ENCODE data around the gene ARL6IP1. TPM values are rescaled to one million over a fixed set of nuclear protein-coding genes. Genes with fewer than 3 reads are reported as not detected.

Gene ARL6IP1
- total RNA-seq, 2 experiments from 2014 or later: 234 to 240 TPM

DNA sequence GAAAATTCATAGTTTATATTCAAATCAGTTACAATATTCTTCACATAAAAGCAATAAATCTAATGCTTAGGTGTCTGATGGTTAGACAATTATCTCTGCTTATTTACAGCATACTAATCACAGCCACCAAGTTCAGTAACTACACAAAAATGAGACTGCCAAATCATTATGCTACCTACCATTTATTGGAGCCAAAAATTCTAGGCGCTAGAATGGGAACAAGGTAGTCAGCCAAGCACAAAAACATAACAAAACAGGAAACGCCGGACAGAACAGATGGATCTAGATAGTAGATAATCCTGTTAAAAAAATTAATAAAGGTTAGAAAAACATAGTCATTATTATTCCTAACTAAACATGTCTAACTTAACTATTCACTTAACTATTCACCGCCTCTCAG lies 3.6 kb downstream of the ARL6IP1 start:
- ChIA-PET CTCF (interaction anchor here (10.6 kb wide), 1 partner anchor 8 kb away, joined by 142 read pairs; the partner anchor contains the start of gene RPS15A), POLR2A (interaction anchor here (6.5 kb wide), 1 partner anchor 9 kb away, joined by 189 read pairs; the partner anchor contains the start of gene RPS15A)
- Mint-ChIP-seq H3K27ac (peak overlapping the region; percentile 48), H3K9me3 (ENCODE audit: insufficient read depth) (no peaks in the 10 kb centered on the region), H3K4me3 (no peak overlapping the region), H3K4me1 (ENCODE audit: low read depth) (peaks cover 55% of the 10 kb centered on the region), H3K36me3 (ENCODE audit: low read depth) (peaks cover 75% of the 10 kb centered on the region), H3K27me3 (ENCODE audit: low read depth) (no peaks in the 10 kb centered on the region)
- no peak for DNase-seq
- no peak for ATAC-seq

DNA sequence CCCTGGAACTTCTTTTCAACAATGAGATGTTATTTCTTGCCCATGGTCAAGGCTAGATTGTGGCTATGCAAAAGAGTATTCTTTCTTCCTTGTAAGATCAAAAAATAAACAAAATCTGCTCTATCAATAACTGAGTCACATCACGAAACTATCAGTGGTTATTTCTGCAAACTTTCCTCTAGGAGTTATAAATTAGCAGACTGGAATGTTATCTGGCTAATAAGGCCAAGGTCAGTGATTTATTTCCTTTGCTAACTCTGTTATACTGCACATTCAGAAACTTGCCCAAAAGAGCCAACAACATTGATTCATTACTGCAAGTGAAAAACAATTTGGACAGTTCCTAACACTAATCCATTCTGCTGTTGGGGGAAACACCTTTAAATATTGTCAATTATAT lies 5.0 kb downstream of the ARL6IP1 start:
- no peak for ATAC-seq
- Mint-ChIP-seq H3K27me3 (ENCODE audit: low read depth) (no peaks in the 10 kb centered on the region), H3K9me3 (ENCODE audit: insufficient read depth) (no peaks in the 10 kb centered on the region), H3K4me3 (no peak overlapping the region), H3K27ac (peak overlapping the region; percentile 34), H3K4me1 (ENCODE audit: low read depth) (peaks cover 54% of the 10 kb centered on the region), H3K36me3 (ENCODE audit: low read depth) (peaks cover 83% of the 10 kb centered on the region)
- POLR2A ChIA-PET: no interaction called here
- CTCF ChIA-PET: no interaction called here
- DNase-seq: no peak

- peaks cover 84% of the 10 kb centered on the region for H3K36me3 Mint-ChIP-seq (ENCODE audit: low read depth)
- no peak for DNase-seq
- no peaks in the 10 kb centered on the region for H3K27me3 Mint-ChIP-seq (ENCODE audit: low read depth)
- CTCF ChIA-PET: interaction anchor here (9.1 kb wide), 1 partner anchor 10 kb away, joined by 142 read pairs; the partner anchor contains the start of gene ARL6IP1
- peaks cover 54% of the 10 kb centered on the region for H3K4me1 Mint-ChIP-seq (ENCODE audit: low read depth)
- POLR2A ChIA-PET: interaction anchor here (1.5 to 9.5 kb wide), 2 partner anchors 7 to 10 kb away, joined by 5 to 189 read pairs; partner anchors contain the start of gene ARL6IP1
- no peak for ATAC-seq
- H3K9me3 Mint-ChIP-seq (ENCODE audit: insufficient read depth): no peaks in the 10 kb centered on the region
- H3K4me3 Mint-ChIP-seq: no peak overlapping the region
- H3K27ac Mint-ChIP-seq: peak overlapping the region; percentile 55
These were observed 8.4 kb downstream of the ARL6IP1 start for GRCh38 chr16:18792836-18793433.

DNA sequence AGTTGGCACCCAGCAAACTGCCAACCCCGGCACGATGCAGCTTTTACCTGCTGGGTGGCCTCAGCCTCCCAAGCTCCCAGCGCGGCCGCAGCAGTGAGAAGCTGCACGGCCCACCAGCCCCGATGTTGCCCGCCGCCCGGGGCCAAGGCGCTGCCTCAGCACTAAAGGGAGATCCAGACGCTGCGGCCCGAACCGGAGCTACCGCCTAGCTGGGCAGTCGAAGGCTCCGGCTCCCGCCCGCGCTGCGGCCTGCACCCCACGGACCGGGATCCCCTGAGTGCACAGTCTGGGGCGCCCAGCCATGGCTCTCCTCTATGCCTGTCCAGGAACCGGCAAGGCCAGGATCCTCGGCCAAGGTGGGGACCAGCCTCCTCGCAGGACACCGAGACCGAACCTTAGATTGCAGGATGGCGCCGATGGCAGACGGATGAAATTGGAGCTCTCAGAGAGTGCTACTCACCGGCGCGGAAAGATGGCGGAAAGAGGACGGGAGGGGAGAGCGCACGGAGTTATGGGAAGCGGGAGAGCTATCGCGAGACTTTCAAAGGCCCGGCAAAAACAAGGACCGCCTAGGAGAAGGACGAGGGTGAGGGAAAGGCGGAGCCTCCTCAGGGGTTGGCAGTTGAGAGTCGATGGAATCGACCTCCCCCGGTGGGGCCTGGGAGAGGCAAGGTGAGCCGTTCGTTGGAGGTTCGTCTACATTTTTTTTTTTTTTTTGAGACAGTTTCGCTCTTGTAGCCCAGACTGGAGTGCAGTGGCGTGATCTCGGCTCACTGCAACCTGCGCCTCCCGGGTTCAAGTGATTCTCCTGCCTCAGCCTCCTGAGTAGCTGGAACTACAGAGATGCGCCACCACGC lies 11.3 kb downstream of the ARL6IP1 start, which contains the start of gene RPS15A:
TSS of gene RPS15A (minus strand) at position 485 of the 857 bp plus-strand sequence. CDS start 1,221 bp downstream, outside the sequence.
- Mint-ChIP-seq H3K27ac (peak within 1 kb of the TSS; percentile 92), H3K27me3 (ENCODE audit: low read depth) (no peaks in the 10 kb centered on the region), H3K36me3 (ENCODE audit: low read depth) (peaks cover 86% of the 10 kb centered on the region), H3K4me3 (peak within 1 kb of the TSS; percentile 95), H3K9me3 (ENCODE audit: insufficient read depth) (no peaks in the 10 kb centered on the region), H3K4me1 (ENCODE audit: low read depth) (peaks cover 68% of the 10 kb centered on the region)
- CTCF ChIA-PET: interaction anchor here (0.7 to 9.1 kb wide), 3 partner anchors 13 to 22 kb away, joined by 3 to 142 read pairs (median 6); partner anchors contain the start of gene ARL6IP1
- DNase-seq: peak; percentile 97
- POLR2A ChIA-PET: interaction anchor here (0.6 to 9.5 kb wide), 10 partner anchors 10 to 1777 kb away, joined by 3 to 189 read pairs (median 4); partner anchors contain the start of genes ARL6IP1 and COQ7
- peak; percentile 94 for ATAC-seq

DNA sequence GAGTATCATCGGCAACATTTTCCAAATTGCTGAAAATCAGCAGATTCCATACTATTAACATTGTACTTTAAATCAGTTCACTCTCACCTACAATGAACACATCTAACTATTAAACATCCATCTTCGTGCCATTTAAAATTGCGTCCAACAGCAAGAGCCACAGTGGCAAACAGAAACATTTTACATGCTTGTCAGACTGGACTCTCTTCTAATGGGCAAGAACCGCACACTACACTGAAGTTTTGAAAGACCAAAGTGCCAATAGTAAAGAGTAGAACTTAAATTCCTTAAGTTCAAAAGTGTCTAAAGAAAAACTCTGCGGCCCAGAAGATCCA lies 11.9 kb downstream of the ARL6IP1 start:
- Mint-ChIP-seq H3K27me3 (ENCODE audit: low read depth) (no peaks in the 10 kb centered on the region), H3K36me3 (ENCODE audit: low read depth) (peaks cover 90% of the 10 kb centered on the region), H3K27ac (peak overlapping the region; percentile 92), H3K4me3 (peak overlapping the region; percentile 95), H3K4me1 (ENCODE audit: low read depth) (peaks cover 74% of the 10 kb centered on the region), H3K9me3 (ENCODE audit: insufficient read depth) (no peaks in the 10 kb centered on the region)
- ChIA-PET CTCF (interaction anchor here (1.5 to 9.1 kb wide), 2 partner anchors 13 to 22 kb away, joined by 6 to 142 read pairs; partner anchors contain the start of gene ARL6IP1), POLR2A (interaction anchor here (0.6 to 9.5 kb wide), 6 partner anchors 10 to 278 kb away, joined by 3 to 189 read pairs (median 6); partner anchors contain the start of genes ARL6IP1 and COQ7)
- no peak for ATAC-seq
- DNase-seq: no peak

DNA sequence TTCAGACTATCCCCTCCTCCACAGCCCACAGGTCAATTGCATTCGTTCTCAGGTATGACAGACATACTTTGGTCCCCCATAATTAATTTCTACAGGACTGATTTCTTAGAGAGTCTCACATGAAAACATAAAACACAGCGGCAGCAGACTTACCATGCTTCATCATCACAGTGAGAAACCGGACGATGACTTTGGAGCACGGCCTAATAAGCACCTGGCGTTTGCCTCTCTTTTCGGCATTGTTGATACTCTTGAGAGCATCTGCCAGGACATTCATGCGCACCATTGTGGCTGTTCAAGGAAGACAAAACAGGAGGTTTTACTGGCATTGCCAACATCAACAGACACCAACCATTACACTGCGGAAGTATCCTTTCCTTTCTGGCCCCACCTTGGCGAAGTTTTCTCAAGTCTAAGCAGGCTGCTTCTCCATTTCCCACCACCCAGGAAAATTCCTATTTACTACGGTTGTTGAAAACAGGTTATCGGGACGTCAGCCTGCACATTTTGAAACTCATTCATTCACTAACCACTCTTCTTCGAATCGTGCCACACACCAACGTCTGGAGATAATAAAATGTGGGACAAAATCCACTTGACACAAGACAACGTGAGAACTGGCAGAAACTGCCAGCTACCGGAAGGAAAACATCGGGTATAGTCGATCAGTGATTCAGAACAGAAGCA lies 12.4 kb downstream of the ARL6IP1 start:
- peaks cover 88% of the 10 kb centered on the region for H3K36me3 Mint-ChIP-seq (ENCODE audit: low read depth)
- peaks cover 73% of the 10 kb centered on the region for H3K4me1 Mint-ChIP-seq (ENCODE audit: low read depth)
- POLR2A ChIA-PET: interaction anchor here (0.6 to 9.5 kb wide), 8 partner anchors 11 to 278 kb away, joined by 3 to 189 read pairs (median 4); partner anchors contain the start of genes ARL6IP1 and COQ7
- DNase-seq (no peak), ATAC-seq (no peak)
- CTCF ChIA-PET: interaction anchor here (1.5 to 9.1 kb wide), 2 partner anchors 14 to 21 kb away, joined by 6 to 142 read pairs; partner anchors contain the start of gene ARL6IP1
- H3K9me3 Mint-ChIP-seq (ENCODE audit: insufficient read depth): no peaks in the 10 kb centered on the region
- peak overlapping the region; percentile 92 for H3K27ac Mint-ChIP-seq
- H3K4me3 Mint-ChIP-seq: peak overlapping the region; percentile 95
- no peaks in the 10 kb centered on the region for H3K27me3 Mint-ChIP-seq (ENCODE audit: low read depth)

DNA sequence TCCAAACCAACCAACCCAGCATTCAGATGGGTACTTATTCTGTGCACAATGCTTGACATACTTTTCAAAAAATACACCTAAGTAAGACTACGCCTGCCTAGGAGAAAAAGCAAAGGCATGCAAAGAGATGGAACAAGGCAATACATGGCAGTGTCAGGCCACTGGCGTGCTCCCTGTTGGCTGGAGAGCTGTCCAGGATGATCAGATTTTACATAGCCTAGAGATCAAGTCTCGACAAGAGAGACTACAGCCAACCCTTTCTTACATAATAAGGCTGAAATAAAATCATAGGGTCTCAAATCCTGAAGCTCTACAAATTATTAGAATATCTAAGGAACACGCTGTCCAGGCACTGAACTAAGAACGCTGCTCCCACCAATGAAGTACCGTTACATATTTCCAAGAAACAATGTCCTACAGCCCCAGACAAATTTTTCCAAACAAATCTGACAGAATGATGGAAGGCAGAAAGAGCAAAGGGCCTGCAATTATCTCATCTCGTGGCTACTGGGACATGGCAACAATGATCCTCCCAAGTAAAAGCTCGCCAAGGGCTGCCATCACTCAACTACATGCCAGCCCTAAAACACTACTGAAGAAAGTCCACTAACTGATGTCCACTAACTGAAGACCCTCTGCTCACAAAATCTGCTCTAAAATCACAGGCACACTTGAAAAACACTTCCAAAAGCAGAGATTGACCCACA lies 16.3 kb downstream of the ARL6IP1 start:
- no peak for ATAC-seq
- CTCF ChIA-PET: interaction anchor here (1.7 to 9.1 kb wide), 2 partner anchors 18 to 62 kb away, joined by 4 to 142 read pairs; partner anchors contain the start of gene ARL6IP1

GRCh38 chr16:18783430-18784341 lies 17.7 kb downstream of the ARL6IP1 start:
- ATAC-seq: no peak
- no peak for DNase-seq
- H3K9me3 Mint-ChIP-seq (ENCODE audit: insufficient read depth): no peaks in the 10 kb centered on the region
- no peaks in the 10 kb centered on the region for H3K27me3 Mint-ChIP-seq (ENCODE audit: low read depth)
- no peak overlapping the region for H3K27ac Mint-ChIP-seq
- peaks cover 59% of the 10 kb centered on the region for H3K36me3 Mint-ChIP-seq (ENCODE audit: low read depth)
- H3K4me3 Mint-ChIP-seq: no peak overlapping the region
- peaks cover 56% of the 10 kb centered on the region for H3K4me1 Mint-ChIP-seq (ENCODE audit: low read depth)
- ChIA-PET CTCF (interaction anchor here (1.5 to 1.7 kb wide), 2 partner anchors 18 to 63 kb away, joined by 4 to 5 read pairs; partner anchors contain the start of gene ARL6IP1), POLR2A (interaction anchor here (0.8 to 9.5 kb wide), 5 partner anchors 9 to 18 kb away, joined by 3 to 189 read pairs (median 5); partner anchors contain the start of gene ARL6IP1)

More for the DNA sequence above, 16.3 kb downstream of the ARL6IP1 start:
- Mint-ChIP-seq H3K4me3 (peak overlapping the region; percentile 20), H3K27ac (peak overlapping the region; percentile 39), H3K4me1 (ENCODE audit: low read depth) (peaks cover 62% of the 10 kb centered on the region), H3K27me3 (ENCODE audit: low read depth) (no peaks in the 10 kb centered on the region), H3K36me3 (ENCODE audit: low read depth) (peaks cover 71% of the 10 kb centered on the region), H3K9me3 (ENCODE audit: insufficient read depth) (no peaks in the 10 kb centered on the region)
- DNase-seq: no peak
- POLR2A ChIA-PET: interaction anchor here (0.8 to 9.5 kb wide), 2 partner anchors 15 to 69 kb away, joined by 4 to 189 read pairs; partner anchors contain the start of gene ARL6IP1

- DNase-seq (no peak), ATAC-seq (peak; percentile 22)
- Mint-ChIP-seq H3K9me3 (ENCODE audit: insufficient read depth) (no peaks in the 10 kb centered on the region), H3K4me1 (ENCODE audit: low read depth) (peaks cover 48% of the 10 kb centered on the region), H3K4me3 (no peak overlapping the region), H3K36me3 (ENCODE audit: low read depth) (peaks cover 51% of the 10 kb centered on the region), H3K27ac (peak overlapping the region; percentile 58), H3K27me3 (ENCODE audit: low read depth) (no peaks in the 10 kb centered on the region)
- POLR2A ChIA-PET: interaction anchor here (0.8 to 1.2 kb wide), 4 partner anchors 9 to 19 kb away, joined by 3 to 5 read pairs (median 4); partner anchors contain the start of gene ARL6IP1
- CTCF ChIA-PET: interaction anchor here (1.5 kb wide), 1 partner anchor 18 kb away, joined by 5 read pairs; the partner anchor contains the start of gene ARL6IP1
These were observed 18.5 kb downstream of the ARL6IP1 start for GRCh38 chr16:18782697-18783429.

Data from activated CD8-positive, alpha-beta T cell treated with anti-CD3 and anti-CD28 coated beads, Interleukin-2, amount 10 ng/mL, durations not matched to agents 7 days and 5 days (primary cell).